ENCODE measurements around the gene ACTL8. TPM values are rescaled to one million over a fixed set of nuclear protein-coding genes. Genes with fewer than 3 reads are reported as not detected.

The ACTL8 gene
- polyA plus RNA-seq, 4 donors: 0.03 to 0.12 TPM; not detected in 2

- FAIRE-seq: no peak
- no peak for DNase-seq
- Histone ChIP-seq H3K4me1 (ENCODE audit: control insufficient read depth in 3 of 3, insufficient read depth in 2 of 3, low read depth in 1 of 3, low read length in 2 of 3) (no peaks in the 10 kb centered on the region), H3K27ac (ENCODE audit: low read depth in 1 of 3, low read length in 2 of 3) (no peak overlapping the region), H3K4me3 (ENCODE audit: low read depth in 1 of 3, low read length in 3 of 3) (no peak overlapping the region), H3K27me3 (ENCODE audit: control insufficient read depth in 3 of 3, insufficient read depth in 3 of 3, low read length in 3 of 3) (no peaks in the 10 kb centered on the region), H3K36me3 (ENCODE audit: control insufficient read depth in 3 of 3, insufficient read depth in 2 of 3, low read depth in 1 of 3, low read length in 3 of 3) (no peaks in the 10 kb centered on the region), H3K9me3 (ENCODE audit: control insufficient read depth in 2 of 2, insufficient read depth in 1 of 2, low read depth in 1 of 2, low read length in 1 of 2) (peaks cover 3 to 11% of the 10 kb centered on the region in 2 donors)
- WGBS, 3 donors: 70 to 74% (median 70%) methylated on average over 5 of the region's 5 CpGs
Measured at GRCh38 chr1:17750333-17750732, 4.8 kb upstream of the ACTL8 start.

- no peaks in the 10 kb centered on the region for H3K27me3 ChIP-seq (ENCODE audit: control insufficient read depth in 3 of 3, insufficient read depth in 3 of 3, low read length in 3 of 3)
- H3K4me1 ChIP-seq (ENCODE audit: control insufficient read depth in 3 of 3, insufficient read depth in 2 of 3, low read depth in 1 of 3, low read length in 2 of 3): no peaks in the 10 kb centered on the region
- 64 to 75% (median 66%) methylated on average over 4 of the region's 4 CpGs for WGBS, 3 donors
- peaks cover 4 to 18% of the 10 kb centered on the region in 2 donors for H3K9me3 ChIP-seq (ENCODE audit: control insufficient read depth in 2 of 2, insufficient read depth in 1 of 2, low read depth in 1 of 2, low read length in 1 of 2)
- no peak overlapping the region for H3K27ac ChIP-seq (ENCODE audit: low read depth in 1 of 3, low read length in 2 of 3)
- H3K4me3 ChIP-seq (ENCODE audit: low read depth in 1 of 3, low read length in 3 of 3): no peak overlapping the region
- no peak for FAIRE-seq
- H3K36me3 ChIP-seq (ENCODE audit: control insufficient read depth in 3 of 3, insufficient read depth in 2 of 3, low read depth in 1 of 3, low read length in 3 of 3): no peaks in the 10 kb centered on the region
- no peak for DNase-seq
Measured at GRCh38 chr1:17752356-17752755, 2.8 kb upstream of the ACTL8 start.

DNA sequence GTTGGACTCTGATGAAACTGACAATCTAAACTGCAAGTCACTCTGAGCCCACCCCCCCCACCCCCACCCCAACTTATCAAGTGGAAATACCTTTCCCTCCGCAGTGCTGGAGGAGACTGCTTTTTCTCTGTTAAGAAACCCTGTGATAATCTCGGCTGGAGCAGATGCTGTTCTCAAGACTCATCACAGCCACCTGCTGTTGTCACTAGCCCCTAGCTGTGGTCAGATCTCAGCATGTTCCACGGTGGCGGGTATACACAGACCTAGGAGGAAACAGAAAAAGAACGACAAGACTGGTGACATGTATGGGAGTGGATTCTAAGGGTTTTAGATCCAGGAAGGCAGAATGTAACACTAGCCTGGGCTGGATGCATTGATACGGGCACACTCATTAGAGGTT is 2.3 kb downstream of the ACTL8 start:
- WGBS, 3 donors: 81 to 86% (median 83%) methylated on average over 6 of the region's 6 CpGs
- Histone ChIP-seq H3K9me3 (ENCODE audit: control insufficient read depth in 2 of 2, insufficient read depth in 1 of 2, low read depth in 1 of 2, low read length in 1 of 2) (peaks cover 6 to 34% of the 10 kb centered on the region in 2 donors), H3K4me3 (ENCODE audit: low read depth in 1 of 3, low read length in 3 of 3) (no peak overlapping the region), H3K27ac (ENCODE audit: low read depth in 1 of 3, low read length in 2 of 3) (no peak overlapping the region), H3K4me1 (ENCODE audit: control insufficient read depth in 3 of 3, insufficient read depth in 2 of 3, low read depth in 1 of 3, low read length in 2 of 3) (no peaks in the 10 kb centered on the region), H3K36me3 (ENCODE audit: control insufficient read depth in 3 of 3, insufficient read depth in 2 of 3, low read depth in 1 of 3, low read length in 3 of 3) (no peaks in the 10 kb centered on the region), H3K27me3 (ENCODE audit: control insufficient read depth in 3 of 3, insufficient read depth in 3 of 3, low read length in 3 of 3) (peaks cover 0 to 4% (median 0%) of the 10 kb centered on the region in 3 donors)
- DNase-seq (no peak), FAIRE-seq (no peak)

GRCh38 chr1:17759114-17759513 is 4.0 kb downstream of the ACTL8 start:
- H3K4me1 ChIP-seq (ENCODE audit: control insufficient read depth in 3 of 3, insufficient read depth in 2 of 3, low read depth in 1 of 3, low read length in 2 of 3): no peaks in the 10 kb centered on the region

GRCh38 chr1:17762313-17762712 is 7.2 kb downstream of the ACTL8 start:
- 58 to 79% (median 71%) methylated on average over 11 of the region's 11 CpGs for WGBS, 3 donors
- no peak overlapping the region for H3K4me3 ChIP-seq (ENCODE audit: low read depth in 1 of 3, low read length in 3 of 3)
- no peaks in the 10 kb centered on the region for H3K36me3 ChIP-seq (ENCODE audit: control insufficient read depth in 3 of 3, insufficient read depth in 2 of 3, low read depth in 1 of 3, low read length in 3 of 3)
- no peaks in the 10 kb centered on the region for H3K4me1 ChIP-seq (ENCODE audit: control insufficient read depth in 3 of 3, insufficient read depth in 2 of 3, low read depth in 1 of 3, low read length in 2 of 3)
- DNase-seq (no peak), FAIRE-seq (no peak)
- peaks cover 0 to 4% (median 0%) of the 10 kb centered on the region in 3 donors for H3K27me3 ChIP-seq (ENCODE audit: control insufficient read depth in 3 of 3, insufficient read depth in 3 of 3, low read length in 3 of 3)
- no peak overlapping the region for H3K27ac ChIP-seq (ENCODE audit: low read depth in 1 of 3, low read length in 2 of 3)
- peaks cover 2 to 16% of the 10 kb centered on the region in 2 donors for H3K9me3 ChIP-seq (ENCODE audit: control insufficient read depth in 2 of 2, insufficient read depth in 1 of 2, low read depth in 1 of 2, low read length in 1 of 2)

More at GRCh38 chr1:17759114-17759513, 4.0 kb downstream of the ACTL8 start:
- peaks cover 0 to 4% (median 0%) of the 10 kb centered on the region in 3 donors for H3K27me3 ChIP-seq (ENCODE audit: control insufficient read depth in 3 of 3, insufficient read depth in 3 of 3, low read length in 3 of 3)
- no peak overlapping the region for H3K27ac ChIP-seq (ENCODE audit: low read depth in 1 of 3, low read length in 2 of 3)
- WGBS, 3 donors: 57 to 64% (median 62%) methylated on average over 7 of the region's 7 CpGs
- H3K36me3 ChIP-seq (ENCODE audit: control insufficient read depth in 3 of 3, insufficient read depth in 2 of 3, low read depth in 1 of 3, low read length in 3 of 3): no peaks in the 10 kb centered on the region
- no peak for DNase-seq
- no peak for FAIRE-seq
- H3K4me3 ChIP-seq (ENCODE audit: low read depth in 1 of 3, low read length in 3 of 3): no peak overlapping the region
- peaks cover 6 to 34% of the 10 kb centered on the region in 2 donors for H3K9me3 ChIP-seq (ENCODE audit: control insufficient read depth in 2 of 2, insufficient read depth in 1 of 2, low read depth in 1 of 2, low read length in 1 of 2)

GRCh38 chr1:17763417-17763816 is 8.3 kb downstream of the ACTL8 start:
- H3K27ac ChIP-seq (ENCODE audit: low read depth in 1 of 3, low read length in 2 of 3): no peak overlapping the region
- 41 to 64% (median 51%) methylated on average over 8 of the region's 8 CpGs for WGBS, 3 donors
- FAIRE-seq: no peak

GRCh38 chr1:17763995-17764394 is 8.9 kb downstream of the ACTL8 start:
- no peak overlapping the region for H3K4me3 ChIP-seq (ENCODE audit: low read depth in 1 of 3, low read length in 3 of 3)
- DNase-seq (no peak), FAIRE-seq (no peak)
- no peaks in the 10 kb centered on the region for H3K36me3 ChIP-seq (ENCODE audit: control insufficient read depth in 3 of 3, insufficient read depth in 2 of 3, low read depth in 1 of 3, low read length in 3 of 3)
- H3K9me3 ChIP-seq (ENCODE audit: control insufficient read depth in 2 of 2, insufficient read depth in 1 of 2, low read depth in 1 of 2, low read length in 1 of 2): peaks cover 2 to 8% of the 10 kb centered on the region in 2 donors
- 72 to 77% (median 74%) methylated on average over 5 of the region's 5 CpGs for WGBS, 3 donors
- H3K27ac ChIP-seq (ENCODE audit: low read depth in 1 of 3, low read length in 2 of 3): no peak overlapping the region
- H3K27me3 ChIP-seq (ENCODE audit: control insufficient read depth in 3 of 3, insufficient read depth in 3 of 3, low read length in 3 of 3): peaks cover 0 to 4% (median 0%) of the 10 kb centered on the region in 3 donors
- H3K4me1 ChIP-seq (ENCODE audit: control insufficient read depth in 3 of 3, insufficient read depth in 2 of 3, low read depth in 1 of 3, low read length in 2 of 3): no peaks in the 10 kb centered on the region

More at GRCh38 chr1:17763417-17763816, 8.3 kb downstream of the ACTL8 start:
- peaks cover 0 to 4% (median 0%) of the 10 kb centered on the region in 3 donors for H3K27me3 ChIP-seq (ENCODE audit: control insufficient read depth in 3 of 3, insufficient read depth in 3 of 3, low read length in 3 of 3)
- H3K4me1 ChIP-seq (ENCODE audit: control insufficient read depth in 3 of 3, insufficient read depth in 2 of 3, low read depth in 1 of 3, low read length in 2 of 3): no peaks in the 10 kb centered on the region
- DNase-seq: no peak
- no peaks in the 10 kb centered on the region for H3K36me3 ChIP-seq (ENCODE audit: control insufficient read depth in 3 of 3, insufficient read depth in 2 of 3, low read depth in 1 of 3, low read length in 3 of 3)
- no peak overlapping the region for H3K4me3 ChIP-seq (ENCODE audit: low read depth in 1 of 3, low read length in 3 of 3)
- H3K9me3 ChIP-seq (ENCODE audit: control insufficient read depth in 2 of 2, insufficient read depth in 1 of 2, low read depth in 1 of 2, low read length in 1 of 2): peaks cover 2 to 9% of the 10 kb centered on the region in 2 donors

DNA sequence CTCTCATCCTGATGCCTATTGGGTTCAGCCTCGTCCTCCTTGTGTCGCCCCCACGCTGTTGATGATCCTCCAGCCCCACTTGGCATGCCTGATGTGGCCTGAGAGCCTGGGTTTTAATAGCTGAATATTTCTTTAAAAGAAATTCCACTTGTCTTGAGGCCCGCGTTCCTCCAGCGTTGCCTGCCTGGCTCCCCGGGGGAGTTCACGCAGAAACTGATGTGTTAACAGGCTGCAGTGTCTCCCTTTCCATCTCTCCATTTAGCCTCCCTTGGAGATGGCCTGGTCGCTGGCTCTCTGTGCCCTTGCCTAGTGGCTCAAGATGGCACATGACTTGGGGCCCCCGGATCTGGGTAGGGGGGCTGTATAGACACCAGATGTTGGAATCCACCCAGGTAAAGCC is 9.5 kb downstream of the ACTL8 start:
- H3K36me3 ChIP-seq (ENCODE audit: control insufficient read depth in 3 of 3, insufficient read depth in 2 of 3, low read depth in 1 of 3, low read length in 3 of 3): no peaks in the 10 kb centered on the region
- 66 to 79% (median 74%) methylated on average over 10 of the region's 10 CpGs for WGBS, 3 donors
- no peak for FAIRE-seq
- H3K4me3 ChIP-seq (ENCODE audit: low read depth in 1 of 3, low read length in 3 of 3): no peak overlapping the region
- H3K4me1 ChIP-seq (ENCODE audit: control insufficient read depth in 3 of 3, insufficient read depth in 2 of 3, low read depth in 1 of 3, low read length in 2 of 3): no peaks in the 10 kb centered on the region
- H3K27me3 ChIP-seq (ENCODE audit: control insufficient read depth in 3 of 3, insufficient read depth in 3 of 3, low read length in 3 of 3): no peaks in the 10 kb centered on the region
- peaks cover 0 to 2% of the 10 kb centered on the region in 2 donors for H3K9me3 ChIP-seq (ENCODE audit: control insufficient read depth in 2 of 2, insufficient read depth in 1 of 2, low read depth in 1 of 2, low read length in 1 of 2)
- no peak overlapping the region for H3K27ac ChIP-seq (ENCODE audit: low read depth in 1 of 3, low read length in 2 of 3)
- DNase-seq: no peak
